Activated CD4-positive, CD25-positive, alpha-beta regulatory T cell treated with anti-CD3 and anti-CD28 coated beads, Interleukin-2, amount 50 U/mL, for 72 hours (primary cell): ENCODE data around the gene FAM83B.
"Not testable (repeated sequence)": the region's sequence is repeated elsewhere in the genome, so short reads cannot be mapped to it uniquely, and the experiment has no call there.

ENCODE experiments used
- DNase-seq: peaks from one replicate; pipeline ENCODE4 v3.0.0; 2021

Gene FAM83B, protein sequence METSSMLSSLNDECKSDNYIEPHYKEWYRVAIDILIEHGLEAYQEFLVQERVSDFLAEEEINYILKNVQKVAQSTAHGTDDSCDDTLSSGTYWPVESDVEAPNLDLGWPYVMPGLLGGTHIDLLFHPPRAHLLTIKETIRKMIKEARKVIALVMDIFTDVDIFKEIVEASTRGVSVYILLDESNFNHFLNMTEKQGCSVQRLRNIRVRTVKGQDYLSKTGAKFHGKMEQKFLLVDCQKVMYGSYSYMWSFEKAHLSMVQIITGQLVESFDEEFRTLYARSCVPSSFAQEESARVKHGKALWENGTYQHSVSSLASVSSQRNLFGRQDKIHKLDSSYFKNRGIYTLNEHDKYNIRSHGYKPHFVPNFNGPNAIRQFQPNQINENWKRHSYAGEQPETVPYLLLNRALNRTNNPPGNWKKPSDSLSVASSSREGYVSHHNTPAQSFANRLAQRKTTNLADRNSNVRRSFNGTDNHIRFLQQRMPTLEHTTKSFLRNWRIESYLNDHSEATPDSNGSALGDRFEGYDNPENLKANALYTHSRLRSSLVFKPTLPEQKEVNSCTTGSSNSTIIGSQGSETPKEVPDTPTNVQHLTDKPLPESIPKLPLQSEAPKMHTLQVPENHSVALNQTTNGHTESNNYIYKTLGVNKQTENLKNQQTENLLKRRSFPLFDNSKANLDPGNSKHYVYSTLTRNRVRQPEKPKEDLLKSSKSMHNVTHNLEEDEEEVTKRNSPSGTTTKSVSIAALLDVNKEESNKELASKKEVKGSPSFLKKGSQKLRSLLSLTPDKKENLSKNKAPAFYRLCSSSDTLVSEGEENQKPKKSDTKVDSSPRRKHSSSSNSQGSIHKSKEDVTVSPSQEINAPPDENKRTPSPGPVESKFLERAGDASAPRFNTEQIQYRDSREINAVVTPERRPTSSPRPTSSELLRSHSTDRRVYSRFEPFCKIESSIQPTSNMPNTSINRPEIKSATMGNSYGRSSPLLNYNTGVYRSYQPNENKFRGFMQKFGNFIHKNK

DNA sequence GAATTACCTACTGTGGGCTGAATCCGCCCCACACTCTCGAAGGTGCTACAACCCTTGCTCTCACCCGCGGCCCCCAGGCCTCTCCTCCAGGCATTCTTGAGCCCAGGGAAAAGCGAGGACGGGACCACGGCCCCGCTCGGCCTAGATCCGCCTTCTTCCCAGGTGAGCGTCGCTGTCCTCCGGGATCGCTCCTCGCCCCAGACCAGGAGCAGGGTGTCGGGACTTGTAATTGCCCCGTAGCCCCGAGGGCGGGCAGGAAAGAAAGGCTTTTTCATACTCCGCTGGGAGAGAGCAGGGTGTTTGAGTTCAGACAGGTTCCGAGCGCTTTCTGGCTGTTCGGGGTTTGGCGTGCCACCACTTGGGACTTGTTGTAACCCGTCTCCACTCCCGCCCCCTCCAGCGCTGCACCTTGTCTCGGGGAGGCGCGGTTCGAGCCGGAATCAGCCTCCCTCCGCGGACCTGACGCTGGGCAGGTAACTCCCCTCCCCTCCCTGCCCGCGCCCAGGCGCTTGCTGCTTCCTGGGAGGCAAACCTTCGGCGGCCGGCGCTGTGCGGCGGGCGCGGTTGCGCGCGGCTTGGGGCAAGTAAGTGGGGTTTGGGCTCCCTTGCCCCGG, at the start of gene FAM83B:
FAM83B (plus strand) TSS at position 529 of the 614 bp plus-strand sequence. CDS start 23,476 bp downstream, outside the sequence.
- no peak for DNase-seq

- DNase-seq = not testable (repeated sequence)
These were observed 49.7 kb upstream of the FAM83B start for GRCh38 chr6:54796918-54797317.

GRCh38 chr6:54800050-54800600, 46.4 kb upstream of the FAM83B start:
- DNase-seq = no peak

GRCh38 chr6:54801244-54801643, 45.3 kb upstream of the FAM83B start:
- DNase-seq = no peak

- no peak for DNase-seq
These were observed 44.9 kb upstream of the FAM83B start for GRCh38 chr6:54801669-54802068.

- DNase-seq = no peak
These were observed 43.6 kb upstream of the FAM83B start for GRCh38 chr6:54802775-54803634.

- DNase-seq = no peak
These were observed 41.5 kb upstream of the FAM83B start for GRCh38 chr6:54805077-54805476.

- no peak for DNase-seq
These were observed 36.4 kb upstream of the FAM83B start for GRCh38 chr6:54810147-54810546.

- no peak for DNase-seq
These were observed 32.7 kb upstream of the FAM83B start for GRCh38 chr6:54813892-54814291.

- no peak for DNase-seq
These were observed 29.3 kb upstream of the FAM83B start for GRCh38 chr6:54817236-54817635.

DNA sequence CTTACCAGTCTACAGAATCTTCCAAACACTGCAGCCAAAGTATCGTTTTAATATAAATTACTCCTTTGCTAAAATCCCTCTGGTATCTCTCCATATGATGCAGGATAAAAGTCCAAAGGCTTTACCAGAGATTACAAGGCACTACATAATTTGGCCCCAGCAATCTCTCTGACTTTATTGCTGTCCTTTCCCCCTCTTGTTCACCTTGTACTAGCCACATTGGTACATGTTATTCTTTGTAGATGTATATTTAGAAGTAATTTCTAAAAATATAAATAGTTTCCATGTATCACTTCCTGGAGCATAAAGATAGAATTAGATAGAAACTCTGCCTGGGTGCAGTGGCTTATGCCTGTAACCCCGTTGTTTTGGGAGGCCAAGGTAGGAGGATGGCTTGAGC, 28.7 kb upstream of the FAM83B start:
- no peak for DNase-seq

GRCh38 chr6:54824225-54824624, 22.3 kb upstream of the FAM83B start:
- DNase-seq = not testable (repeated sequence)

GRCh38 chr6:54827010-54827409, 19.6 kb upstream of the FAM83B start:
- no peak for DNase-seq

GRCh38 chr6:54830216-54830615, 16.4 kb upstream of the FAM83B start:
- no peak for DNase-seq

DNA sequence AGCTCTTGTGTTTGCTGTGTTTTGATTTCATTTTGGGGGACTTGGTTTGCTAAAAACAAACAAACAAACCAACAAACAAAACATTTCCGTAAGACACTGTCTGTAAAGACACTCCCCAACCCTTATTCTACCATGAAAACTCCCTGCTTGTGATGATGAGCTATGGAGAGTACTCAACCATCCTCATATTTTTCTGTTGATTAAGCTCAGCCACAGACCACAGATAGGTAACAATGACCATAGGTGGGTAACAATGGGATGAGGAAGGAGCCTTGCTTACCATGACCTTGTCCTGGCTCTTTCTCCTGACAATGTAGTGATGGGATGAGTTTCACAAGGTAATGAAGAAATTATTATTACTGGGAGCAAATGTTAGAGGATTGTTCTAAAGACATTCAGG, 11.4 kb upstream of the FAM83B start:
- no peak for DNase-seq

- DNase-seq = no peak
These were observed 495 bp downstream of the FAM83B start for GRCh38 chr6:54846857-54847674.

DNA sequence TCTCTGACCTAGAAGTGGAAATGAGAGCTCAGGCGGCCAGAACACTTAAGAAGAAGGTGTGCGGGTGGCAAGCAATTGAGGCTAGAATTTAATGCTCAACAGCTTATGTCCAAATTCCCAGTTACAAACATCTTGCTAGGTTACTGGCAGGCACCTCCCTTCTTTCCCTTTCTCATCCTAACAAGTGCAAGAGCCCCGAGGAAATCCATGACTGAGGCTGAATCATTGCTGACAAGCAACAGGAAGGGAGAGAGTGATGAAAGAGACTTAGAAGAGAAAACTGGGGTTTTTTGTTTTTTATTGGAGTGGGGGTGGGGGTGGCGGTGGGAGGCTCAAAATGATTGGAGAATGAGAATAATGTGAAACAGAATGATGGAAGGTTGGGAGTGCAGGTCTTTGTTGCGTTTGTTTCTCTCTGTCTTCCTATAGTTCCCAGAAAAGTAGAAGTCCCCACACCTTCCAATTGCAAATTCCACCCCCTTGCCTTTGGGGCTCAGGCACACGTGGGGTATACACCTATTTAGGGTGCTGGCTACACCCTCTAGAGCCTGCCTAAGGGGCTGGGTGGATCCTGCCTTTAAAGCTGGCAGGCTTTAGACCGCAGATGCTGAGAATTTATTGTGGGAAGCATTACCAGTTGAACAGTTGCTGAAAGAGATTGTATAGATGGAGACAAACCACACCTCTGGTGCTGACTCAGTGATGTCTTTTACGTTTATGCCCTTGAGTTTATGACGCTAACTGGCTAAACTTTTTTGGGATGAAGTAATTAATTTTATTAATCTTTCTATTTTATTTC, 1.4 kb downstream of the FAM83B start:
- no peak for DNase-seq

GRCh38 chr6:54850114-54850513, 3.5 kb downstream of the FAM83B start:
- no peak for DNase-seq

DNA sequence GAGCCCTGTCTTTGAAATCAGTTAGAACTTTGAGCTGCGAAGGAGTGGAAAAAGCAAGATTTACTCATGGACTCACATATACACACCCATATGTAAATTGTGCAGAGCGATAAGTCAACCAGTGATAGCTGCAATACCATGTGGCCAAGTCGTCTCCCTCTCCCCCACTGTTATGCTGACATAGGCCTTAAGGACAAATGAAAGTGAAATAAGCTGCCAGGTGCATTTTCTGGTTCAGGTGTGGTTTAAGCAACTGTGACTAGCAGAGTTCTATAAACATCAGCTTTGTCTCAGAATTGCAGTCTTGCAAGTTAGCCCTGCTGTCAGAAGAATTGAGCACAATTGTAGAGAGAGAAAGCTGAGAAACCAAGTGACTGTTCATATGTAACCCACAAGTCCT, 9.6 kb downstream of the FAM83B start:
- no peak for DNase-seq

DNA sequence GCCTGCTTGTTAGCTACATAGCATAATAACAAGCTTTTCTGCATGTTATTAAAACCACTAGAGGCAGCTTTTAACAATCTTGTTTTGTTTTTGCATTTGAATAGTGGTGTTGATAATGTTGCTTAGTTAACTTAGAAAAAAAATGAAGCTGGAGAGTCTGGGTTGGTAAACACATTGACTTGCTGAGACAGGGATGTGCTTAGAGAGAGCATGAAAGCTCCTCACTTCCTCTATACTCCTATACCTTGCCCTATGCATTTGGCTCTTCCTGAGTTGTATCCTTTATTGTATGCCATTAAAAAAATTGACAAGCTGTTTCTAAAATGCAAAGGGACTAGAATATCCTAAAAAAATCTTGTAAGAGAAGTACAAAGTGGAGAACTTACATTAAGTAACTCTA, 13.6 kb downstream of the FAM83B start:
- no peak for DNase-seq
